ENCODE measurements around the gene CAVIN2. TPM values are rescaled to one million over a fixed set of nuclear protein-coding genes. Genes with fewer than 3 reads are reported as not detected.
"Not testable (repeated sequence)": the region's sequence is repeated elsewhere in the genome, so short reads cannot be mapped to it uniquely, and the experiment has no call there.

CAVIN2 gene
- total RNA-seq, 2 donors from 2014 or later: 5.5 to 12.7 TPM

DNA sequence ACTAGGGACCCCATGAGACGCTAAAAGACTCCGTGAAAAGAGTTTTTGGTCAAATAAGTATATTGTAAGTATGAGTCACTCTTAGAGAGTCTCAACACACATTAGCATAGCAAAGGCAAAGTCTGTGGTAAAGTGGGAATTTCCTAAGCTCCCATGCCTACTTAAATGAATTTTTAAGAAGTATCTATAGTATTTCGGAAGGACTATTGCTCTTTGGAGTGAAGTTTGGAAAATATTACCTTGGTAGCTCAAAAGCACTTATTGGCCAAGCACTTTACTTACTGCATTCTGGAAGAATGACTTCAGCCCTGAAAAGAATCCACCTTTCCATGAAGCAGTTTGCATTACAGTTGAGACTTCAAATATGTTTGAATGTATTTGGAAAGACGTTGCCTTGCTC lies 57.1 kb downstream of the CAVIN2 start:
- H3K27me3 ChIP-seq: no peaks in the 10 kb centered on the region
- no peak overlapping the region for H3K27ac ChIP-seq
- intact Hi-C loops (cut with DNase I): no loop called here
- H3K4me3 ChIP-seq: no peak overlapping the region
- TF ChIP-seq, protein P1, sequence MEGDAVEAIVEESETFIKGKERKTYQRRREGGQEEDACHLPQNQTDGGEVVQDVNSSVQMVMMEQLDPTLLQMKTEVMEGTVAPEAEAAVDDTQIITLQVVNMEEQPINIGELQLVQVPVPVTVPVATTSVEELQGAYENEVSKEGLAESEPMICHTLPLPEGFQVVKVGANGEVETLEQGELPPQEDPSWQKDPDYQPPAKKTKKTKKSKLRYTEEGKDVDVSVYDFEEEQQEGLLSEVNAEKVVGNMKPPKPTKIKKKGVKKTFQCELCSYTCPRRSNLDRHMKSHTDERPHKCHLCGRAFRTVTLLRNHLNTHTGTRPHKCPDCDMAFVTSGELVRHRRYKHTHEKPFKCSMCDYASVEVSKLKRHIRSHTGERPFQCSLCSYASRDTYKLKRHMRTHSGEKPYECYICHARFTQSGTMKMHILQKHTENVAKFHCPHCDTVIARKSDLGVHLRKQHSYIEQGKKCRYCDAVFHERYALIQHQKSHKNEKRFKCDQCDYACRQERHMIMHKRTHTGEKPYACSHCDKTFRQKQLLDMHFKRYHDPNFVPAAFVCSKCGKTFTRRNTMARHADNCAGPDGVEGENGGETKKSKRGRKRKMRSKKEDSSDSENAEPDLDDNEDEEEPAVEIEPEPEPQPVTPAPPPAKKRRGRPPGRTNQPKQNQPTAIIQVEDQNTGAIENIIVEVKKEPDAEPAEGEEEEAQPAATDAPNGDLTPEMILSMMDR (IDR thresholded peaks at IDR 0.05): no peak
- no peak overlapping the region for H3K9ac ChIP-seq (ENCODE audit: low read depth in 2 of 2, low read length in 2 of 2)
- no peak for DNase-seq
- H3K4me1 ChIP-seq: no peaks in the 10 kb centered on the region
- H3K36me3 ChIP-seq: no peaks in the 10 kb centered on the region
- no peaks in the 10 kb centered on the region for H3K9me3 ChIP-seq

DNA sequence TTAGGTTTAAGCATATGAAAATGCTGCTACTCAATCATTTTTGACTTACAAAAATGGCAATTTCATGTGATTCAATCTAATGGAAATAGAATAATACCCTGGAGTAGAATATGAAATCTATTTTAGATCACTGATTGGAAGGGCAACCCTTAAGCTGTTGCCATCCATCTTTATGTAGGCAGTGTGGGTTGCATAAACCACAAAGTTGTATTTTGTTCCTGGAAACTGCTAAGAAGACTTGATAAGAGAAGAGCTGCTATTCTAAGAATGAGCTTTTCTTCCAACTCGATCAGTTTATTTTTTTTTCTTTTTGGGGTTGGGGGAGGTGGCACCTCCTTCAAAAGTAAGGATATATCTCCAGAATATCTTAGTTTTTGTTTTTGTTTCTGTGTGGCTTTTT lies 60.2 kb downstream of the CAVIN2 start:
- Histone ChIP-seq H3K9me3 (no peaks in the 10 kb centered on the region), H3K4me3 (no peak overlapping the region), H3K4me1 (no peaks in the 10 kb centered on the region), H3K27me3 (no peaks in the 10 kb centered on the region), H3K9ac (ENCODE audit: low read depth in 2 of 2, low read length in 2 of 2) (no peak overlapping the region), H3K27ac (no peak overlapping the region), H3K36me3 (no peaks in the 10 kb centered on the region)
- intact Hi-C loops (cut with DNase I): no loop called here
- DNase-seq: no peak
- TF ChIP-seq, protein P1 (IDR thresholded peaks at IDR 0.05): no peak

DNA sequence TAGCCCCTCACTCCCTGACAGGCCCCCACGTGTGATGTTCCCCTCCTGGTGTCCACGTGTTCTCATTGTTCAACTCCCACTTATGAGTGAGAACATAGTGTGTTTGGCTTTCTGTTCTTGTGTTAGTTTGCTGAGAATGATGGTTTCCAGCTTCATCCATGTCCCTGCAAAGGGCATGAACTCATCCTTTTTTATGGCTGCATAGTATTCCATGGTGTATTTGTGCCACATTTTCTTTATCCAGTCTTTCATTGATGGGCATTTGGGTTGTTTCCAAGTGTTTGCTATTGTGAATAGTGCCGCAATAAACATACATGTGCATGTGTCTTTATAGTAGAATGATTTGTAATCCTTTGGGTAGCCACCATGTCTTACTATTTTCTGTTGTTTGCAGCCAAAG lies 61.2 kb downstream of the CAVIN2 start:
- H3K4me3 ChIP-seq; intact Hi-C loops (cut with DNase I); H3K9ac ChIP-seq (ENCODE audit: low read depth in 2 of 2, low read length in 2 of 2); H3K36me3 ChIP-seq; H3K27ac ChIP-seq; DNase-seq; H3K9me3 ChIP-seq; H3K27me3 ChIP-seq; H3K4me1 ChIP-seq: not testable (repeated sequence)

Other genes with a start within 250 kb of the CAVIN2 start
- gene NABP1, start 169.0 kb downstream of the CAVIN2 start, total RNA-seq: 10 to 100 TPM; 10.1 to 15.9 TPM

Measured in colonic mucosa (tissue), 4 donors.